ENCODE results near the gene GPRC5D.
A peak's percentile ranks its signal among the peaks of the same experiment; 100 is the strongest.

The GPRC5D gene

DNA sequence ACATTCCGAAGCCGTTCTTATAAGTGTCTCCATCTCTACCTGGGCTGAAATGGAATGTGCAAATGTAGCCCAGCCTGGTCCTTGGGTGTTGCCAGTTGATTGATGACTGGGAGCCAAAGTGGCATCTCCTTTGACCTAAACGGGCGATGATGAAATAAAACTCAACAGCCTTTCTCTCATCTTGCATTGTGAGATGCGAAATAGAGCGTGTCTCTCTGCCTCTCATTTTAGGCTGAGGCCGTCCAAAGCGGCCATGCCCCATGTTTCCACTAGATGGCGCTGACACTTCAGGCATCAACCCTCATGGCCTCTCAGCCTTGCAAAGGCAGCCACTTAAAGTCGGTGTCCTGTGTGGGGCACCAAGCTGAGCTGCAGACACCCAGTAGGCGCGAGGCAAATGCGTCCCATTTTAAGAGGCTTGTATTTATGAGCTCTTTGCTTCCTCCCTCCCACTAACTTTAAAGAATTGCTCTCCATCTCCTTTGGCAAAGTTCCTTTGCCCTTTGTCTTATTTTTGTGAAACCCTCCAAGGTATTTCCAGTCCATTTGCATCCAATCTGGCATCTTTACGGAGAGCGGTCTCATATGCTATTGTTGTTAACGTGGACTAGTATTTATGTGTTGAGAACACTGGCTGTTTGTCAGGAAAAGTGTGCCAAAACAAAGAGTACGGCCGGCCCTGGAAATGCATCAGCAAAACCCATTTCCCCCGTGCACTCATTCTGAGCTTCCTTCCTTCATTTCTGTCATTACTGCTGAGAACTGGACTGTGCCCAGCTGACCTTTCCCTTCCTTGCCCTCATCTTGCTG, 35.6 kb downstream of the GPRC5D start:
- TF ChIP-seq, protein P1, sequence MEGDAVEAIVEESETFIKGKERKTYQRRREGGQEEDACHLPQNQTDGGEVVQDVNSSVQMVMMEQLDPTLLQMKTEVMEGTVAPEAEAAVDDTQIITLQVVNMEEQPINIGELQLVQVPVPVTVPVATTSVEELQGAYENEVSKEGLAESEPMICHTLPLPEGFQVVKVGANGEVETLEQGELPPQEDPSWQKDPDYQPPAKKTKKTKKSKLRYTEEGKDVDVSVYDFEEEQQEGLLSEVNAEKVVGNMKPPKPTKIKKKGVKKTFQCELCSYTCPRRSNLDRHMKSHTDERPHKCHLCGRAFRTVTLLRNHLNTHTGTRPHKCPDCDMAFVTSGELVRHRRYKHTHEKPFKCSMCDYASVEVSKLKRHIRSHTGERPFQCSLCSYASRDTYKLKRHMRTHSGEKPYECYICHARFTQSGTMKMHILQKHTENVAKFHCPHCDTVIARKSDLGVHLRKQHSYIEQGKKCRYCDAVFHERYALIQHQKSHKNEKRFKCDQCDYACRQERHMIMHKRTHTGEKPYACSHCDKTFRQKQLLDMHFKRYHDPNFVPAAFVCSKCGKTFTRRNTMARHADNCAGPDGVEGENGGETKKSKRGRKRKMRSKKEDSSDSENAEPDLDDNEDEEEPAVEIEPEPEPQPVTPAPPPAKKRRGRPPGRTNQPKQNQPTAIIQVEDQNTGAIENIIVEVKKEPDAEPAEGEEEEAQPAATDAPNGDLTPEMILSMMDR (IDR thresholded peaks at IDR 0.05; ENCODE audit: low read depth, low read length) = peak; percentile 98
- peak; percentile 44 for DNase-seq (ENCODE audit: extremely low read depth, low read depth)

DNA sequence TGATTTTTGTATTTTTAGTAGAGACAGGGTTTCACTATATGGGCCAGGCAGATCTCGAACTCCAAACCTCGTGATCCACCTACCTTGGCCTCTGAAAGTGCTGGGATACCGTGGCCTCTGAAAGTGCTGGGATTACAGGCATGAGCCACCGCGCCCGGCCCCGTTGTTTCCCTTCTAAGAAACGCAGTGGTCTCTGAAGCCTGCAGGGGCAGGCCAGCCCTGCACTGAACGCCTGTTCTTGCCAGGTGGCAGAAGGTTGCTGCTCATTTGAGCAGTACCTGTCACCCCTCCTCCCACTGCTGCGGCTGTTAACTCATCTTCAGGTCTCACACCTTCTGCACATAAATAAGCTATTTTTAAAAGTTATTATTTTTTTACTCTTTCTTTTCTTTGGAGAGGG, 36.3 kb downstream of the GPRC5D start:
- TF ChIP-seq, protein P1 (IDR thresholded peaks at IDR 0.05; ENCODE audit: low read depth, low read length) = no peak
- no peak for DNase-seq (ENCODE audit: extremely low read depth, low read depth)

DNA sequence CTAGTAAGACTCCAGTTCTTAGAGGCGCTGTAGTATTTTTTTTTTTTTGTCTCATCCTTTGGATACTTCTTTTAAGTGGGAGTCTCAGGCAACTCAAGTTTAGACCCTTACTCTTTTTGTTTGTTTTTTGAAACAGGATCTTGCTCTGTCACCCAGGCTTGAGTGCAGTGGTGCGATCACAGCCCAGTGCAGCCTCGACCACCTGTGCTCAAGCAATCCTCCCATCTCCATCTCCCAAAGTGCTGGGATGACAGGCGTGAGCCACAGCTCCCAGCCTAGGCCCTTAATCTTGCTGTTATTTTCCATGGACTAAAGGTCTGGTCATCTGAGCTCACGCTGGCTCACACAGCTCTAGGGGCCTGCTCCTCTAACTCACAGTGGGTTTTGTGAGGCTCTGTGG, 39.3 kb downstream of the GPRC5D start:
- TF ChIP-seq, protein P1 (IDR thresholded peaks at IDR 0.05; ENCODE audit: low read depth, low read length) = no peak
- DNase-seq (ENCODE audit: extremely low read depth, low read depth) = no peak

DNA sequence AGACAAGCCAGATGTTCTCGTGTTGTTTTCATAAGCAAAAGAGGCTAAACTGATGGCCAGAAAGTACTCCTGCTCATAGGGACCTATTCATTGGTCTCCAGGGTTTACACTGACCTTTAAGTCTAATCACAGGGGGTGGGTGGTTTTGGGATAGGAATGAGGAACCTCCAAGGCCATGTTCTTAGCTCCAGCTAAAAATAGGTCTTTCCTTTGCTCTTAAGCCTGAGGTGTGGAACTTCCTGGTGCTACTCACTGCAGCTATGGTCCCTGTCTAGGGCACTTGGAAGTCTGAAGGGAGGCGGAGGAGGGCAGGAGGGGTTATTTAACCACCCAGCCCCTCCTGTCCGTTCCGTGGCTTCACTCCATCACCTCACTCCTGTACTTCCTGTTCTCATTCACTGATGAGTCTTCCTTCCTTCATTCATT, 42.0 kb downstream of the GPRC5D start:
- no peak for DNase-seq (ENCODE audit: extremely low read depth, low read depth)
- TF ChIP-seq, protein P1 (IDR thresholded peaks at IDR 0.05; ENCODE audit: low read depth, low read length) = no peak

DNA sequence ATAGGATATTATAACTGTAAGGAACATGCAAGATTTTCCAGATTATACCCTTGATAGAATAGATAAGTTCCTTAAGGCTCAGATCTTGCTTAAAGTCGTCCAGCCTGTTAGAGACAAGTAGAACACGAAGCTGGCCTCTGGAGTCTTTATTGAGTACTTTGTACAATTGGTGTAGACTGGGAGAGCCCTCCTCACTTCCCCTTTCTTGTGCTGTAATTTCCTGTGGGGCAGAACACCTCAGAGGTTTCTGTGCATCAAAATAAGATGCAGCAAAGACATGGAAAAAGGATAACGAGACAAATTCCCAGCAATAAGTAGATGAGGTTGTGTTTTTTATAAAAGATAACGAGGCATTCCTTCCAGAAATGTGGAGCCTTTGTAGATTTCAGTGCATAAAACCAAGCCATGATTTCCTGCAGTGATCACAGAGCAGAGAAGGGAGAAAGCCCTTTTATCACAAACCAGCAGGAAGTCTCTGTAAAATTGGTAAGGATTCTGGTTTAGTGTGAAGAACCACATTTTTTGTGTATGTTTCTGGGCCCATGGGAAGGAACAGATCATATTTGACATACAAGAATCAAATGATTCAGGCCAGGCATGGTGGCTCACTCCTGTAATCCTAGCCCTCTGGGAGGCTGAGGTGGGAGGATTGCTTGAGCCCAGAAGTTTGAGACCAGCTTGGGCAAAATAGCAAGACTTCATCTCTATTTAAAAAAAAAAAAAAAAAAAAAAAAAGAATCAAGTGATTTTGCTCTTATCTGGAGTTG, 42.6 kb downstream of the GPRC5D start:
- TF ChIP-seq, protein P1 (IDR thresholded peaks at IDR 0.05; ENCODE audit: low read depth, low read length) = no peak
- DNase-seq (ENCODE audit: extremely low read depth, low read depth) = no peak

DNA sequence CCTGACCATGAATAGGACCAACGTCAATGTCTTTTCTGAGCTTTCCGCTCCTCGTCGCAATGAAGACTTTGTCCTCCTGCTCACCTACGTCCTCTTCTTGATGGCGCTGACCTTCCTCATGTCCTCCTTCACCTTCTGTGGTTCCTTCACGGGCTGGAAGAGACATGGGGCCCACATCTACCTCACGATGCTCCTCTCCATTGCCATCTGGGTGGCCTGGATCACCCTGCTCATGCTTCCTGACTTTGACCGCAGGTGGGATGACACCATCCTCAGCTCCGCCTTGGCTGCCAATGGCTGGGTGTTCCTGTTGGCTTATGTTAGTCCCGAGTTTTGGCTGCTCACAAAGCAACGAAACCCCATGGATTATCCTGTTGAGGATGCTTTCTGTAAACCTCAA, 43.3 kb downstream of the GPRC5D start:
- DNase-seq (ENCODE audit: extremely low read depth, low read depth) = no peak
- TF ChIP-seq, protein P1 (IDR thresholded peaks at IDR 0.05; ENCODE audit: low read depth, low read length) = no peak

DNA sequence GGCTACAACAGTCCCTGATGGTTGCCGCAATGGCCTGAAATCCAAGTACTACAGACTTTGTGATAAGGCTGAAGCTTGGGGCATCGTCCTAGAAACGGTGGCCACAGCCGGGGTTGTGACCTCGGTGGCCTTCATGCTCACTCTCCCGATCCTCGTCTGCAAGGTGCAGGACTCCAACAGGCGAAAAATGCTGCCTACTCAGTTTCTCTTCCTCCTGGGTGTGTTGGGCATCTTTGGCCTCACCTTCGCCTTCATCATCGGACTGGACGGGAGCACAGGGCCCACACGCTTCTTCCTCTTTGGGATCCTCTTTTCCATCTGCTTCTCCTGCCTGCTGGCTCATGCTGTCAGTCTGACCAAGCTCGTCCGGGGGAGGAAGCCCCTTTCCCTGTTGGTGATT, 43.7 kb downstream of the GPRC5D start:
- DNase-seq (ENCODE audit: extremely low read depth, low read depth) = no peak

More for the DNA sequence above, 43.7 kb downstream of the GPRC5D start:
- TF ChIP-seq, protein P1 (IDR thresholded peaks at IDR 0.05; ENCODE audit: low read depth, low read length) = no peak

Measured in AG09319 (cell line).